ENCODE measurements around the gene FOXA1.

DNA sequence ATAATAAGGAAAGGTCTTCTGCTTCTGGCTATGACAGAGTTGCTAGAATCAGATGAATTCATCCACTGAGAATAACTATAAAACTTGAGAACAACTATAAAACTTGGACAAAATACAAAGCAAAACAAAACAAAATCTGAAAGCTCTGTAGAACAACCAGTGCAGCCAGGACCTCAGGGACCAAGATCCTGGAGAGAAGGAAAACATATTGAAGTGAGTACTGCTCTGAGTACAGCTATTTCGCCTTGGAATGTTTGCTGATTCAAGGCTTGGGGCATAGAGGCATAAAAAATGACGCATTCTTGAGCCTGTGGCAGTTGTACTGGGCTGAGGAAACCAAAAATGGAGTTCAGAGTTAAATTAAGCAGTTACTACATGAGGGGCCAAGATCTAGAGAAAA, 21.7 kb downstream of the FOXA1 start:
- TF ChIP-seq SIN3A (IDR thresholded peaks at IDR 0.05; ENCODE audit: borderline replicate concordance, insufficient read depth, low read length): no peak
- TF ChIP-seq, protein P1, sequence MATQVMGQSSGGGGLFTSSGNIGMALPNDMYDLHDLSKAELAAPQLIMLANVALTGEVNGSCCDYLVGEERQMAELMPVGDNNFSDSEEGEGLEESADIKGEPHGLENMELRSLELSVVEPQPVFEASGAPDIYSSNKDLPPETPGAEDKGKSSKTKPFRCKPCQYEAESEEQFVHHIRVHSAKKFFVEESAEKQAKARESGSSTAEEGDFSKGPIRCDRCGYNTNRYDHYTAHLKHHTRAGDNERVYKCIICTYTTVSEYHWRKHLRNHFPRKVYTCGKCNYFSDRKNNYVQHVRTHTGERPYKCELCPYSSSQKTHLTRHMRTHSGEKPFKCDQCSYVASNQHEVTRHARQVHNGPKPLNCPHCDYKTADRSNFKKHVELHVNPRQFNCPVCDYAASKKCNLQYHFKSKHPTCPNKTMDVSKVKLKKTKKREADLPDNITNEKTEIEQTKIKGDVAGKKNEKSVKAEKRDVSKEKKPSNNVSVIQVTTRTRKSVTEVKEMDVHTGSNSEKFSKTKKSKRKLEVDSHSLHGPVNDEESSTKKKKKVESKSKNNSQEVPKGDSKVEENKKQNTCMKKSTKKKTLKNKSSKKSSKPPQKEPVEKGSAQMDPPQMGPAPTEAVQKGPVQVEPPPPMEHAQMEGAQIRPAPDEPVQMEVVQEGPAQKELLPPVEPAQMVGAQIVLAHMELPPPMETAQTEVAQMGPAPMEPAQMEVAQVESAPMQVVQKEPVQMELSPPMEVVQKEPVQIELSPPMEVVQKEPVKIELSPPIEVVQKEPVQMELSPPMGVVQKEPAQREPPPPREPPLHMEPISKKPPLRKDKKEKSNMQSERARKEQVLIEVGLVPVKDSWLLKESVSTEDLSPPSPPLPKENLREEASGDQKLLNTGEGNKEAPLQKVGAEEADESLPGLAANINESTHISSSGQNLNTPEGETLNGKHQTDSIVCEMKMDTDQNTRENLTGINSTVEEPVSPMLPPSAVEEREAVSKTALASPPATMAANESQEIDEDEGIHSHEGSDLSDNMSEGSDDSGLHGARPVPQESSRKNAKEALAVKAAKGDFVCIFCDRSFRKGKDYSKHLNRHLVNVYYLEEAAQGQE (IDR thresholded peaks at IDR 0.05; ENCODE audit: insufficient read depth in 1 of 2, low read depth in 2 of 2, low read length in 2 of 2): no peak
- no peak for TF ChIP-seq POLR2AphosphoS5 (IDR thresholded peaks at IDR 0.05; ENCODE audit: low read depth, low read length)
- no peak for TF ChIP-seq TAF1 (IDR thresholded peaks at IDR 0.05; ENCODE audit: borderline replicate concordance, insufficient read depth, low read length)
- TF ChIP-seq FOXP2 (optimal IDR thresholded peaks at IDR 0.05; ENCODE audit: borderline replicate concordance, extremely low read depth, extremely low read length, insufficient read depth): no peak
